ENCODE measurements around the gene PIM1. TPM values are rescaled to one million over a fixed set of nuclear protein-coding genes. Genes with fewer than 3 reads are reported as not detected.
A peak's percentile ranks its signal among the peaks of the same experiment; 100 is the strongest.

The PIM1 gene
- total RNA-seq, 6 experiments from 2014 or later, result 5.1 to 45.2 (median 13.0) TPM

- Histone ChIP-seq H3K4me3 (no peak overlapping the region), H3K4me1 (peaks cover 0 to 32% (median 8%) of the 10 kb centered on the region in 4 donors), H3K27me3 (no peaks in the 10 kb centered on the region), H3K27ac (peak overlapping the region; percentile 43 to 81 (median 62)), H3K9me3 (no peaks in the 10 kb centered on the region), H3K36me3 (no peaks in the 10 kb centered on the region)
- 31% methylated on average over 5 of the region's 7 CpGs for WGBS (ENCODE audit: insufficient coverage, low coverage, low lambda C conversion rate, missing lambda C conversion rate)
- DNase-seq (peak in 1 of 3 donors; percentile 16), ATAC-seq (peak; percentile 24 to 66 (median 42))
- TF ChIP-seq, protein P1, sequence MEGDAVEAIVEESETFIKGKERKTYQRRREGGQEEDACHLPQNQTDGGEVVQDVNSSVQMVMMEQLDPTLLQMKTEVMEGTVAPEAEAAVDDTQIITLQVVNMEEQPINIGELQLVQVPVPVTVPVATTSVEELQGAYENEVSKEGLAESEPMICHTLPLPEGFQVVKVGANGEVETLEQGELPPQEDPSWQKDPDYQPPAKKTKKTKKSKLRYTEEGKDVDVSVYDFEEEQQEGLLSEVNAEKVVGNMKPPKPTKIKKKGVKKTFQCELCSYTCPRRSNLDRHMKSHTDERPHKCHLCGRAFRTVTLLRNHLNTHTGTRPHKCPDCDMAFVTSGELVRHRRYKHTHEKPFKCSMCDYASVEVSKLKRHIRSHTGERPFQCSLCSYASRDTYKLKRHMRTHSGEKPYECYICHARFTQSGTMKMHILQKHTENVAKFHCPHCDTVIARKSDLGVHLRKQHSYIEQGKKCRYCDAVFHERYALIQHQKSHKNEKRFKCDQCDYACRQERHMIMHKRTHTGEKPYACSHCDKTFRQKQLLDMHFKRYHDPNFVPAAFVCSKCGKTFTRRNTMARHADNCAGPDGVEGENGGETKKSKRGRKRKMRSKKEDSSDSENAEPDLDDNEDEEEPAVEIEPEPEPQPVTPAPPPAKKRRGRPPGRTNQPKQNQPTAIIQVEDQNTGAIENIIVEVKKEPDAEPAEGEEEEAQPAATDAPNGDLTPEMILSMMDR (IDR thresholded peaks at IDR 0.05), result no peak
- intact Hi-C loops (cut with DNase I), result no loop called here
These were observed 23.2 kb upstream of the PIM1 start for GRCh38 chr6:37146735-37147157.

DNA sequence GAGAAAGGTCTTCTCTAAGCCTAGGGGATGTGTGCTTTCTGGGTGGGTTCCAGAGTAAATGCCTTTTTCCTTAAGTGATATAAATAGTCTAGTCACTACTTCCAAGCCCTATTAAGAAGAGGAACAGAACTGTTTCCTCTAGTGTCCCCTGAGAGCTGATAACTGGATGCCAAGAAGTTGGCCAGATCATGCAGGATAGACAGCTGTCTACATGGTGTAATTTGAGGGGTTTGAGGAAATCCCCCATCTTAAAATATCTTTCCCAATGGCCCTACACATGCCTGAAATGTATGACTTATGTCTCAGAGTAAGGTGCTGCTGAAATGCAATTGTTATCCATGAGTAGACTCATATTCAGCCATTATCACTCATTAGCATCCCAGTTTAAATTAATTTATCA is 20.2 kb upstream of the PIM1 start:
- Histone ChIP-seq H3K9me3 (no peaks in the 10 kb centered on the region), H3K36me3 (no peaks in the 10 kb centered on the region), H3K27me3 (no peaks in the 10 kb centered on the region), H3K4me3 (no peak overlapping the region), H3K4me1 (peaks cover 0 to 30% (median 7%) of the 10 kb centered on the region in 4 donors), H3K27ac (no peak overlapping the region)
- DNase-seq (no peak), ATAC-seq (no peak)
- intact Hi-C loops (cut with DNase I), result no loop called here
- TF ChIP-seq, protein P1 (IDR thresholded peaks at IDR 0.05), result no peak
- TF ChIP-seq POLR2A (IDR thresholded peaks at IDR 0.05), result no peak

DNA sequence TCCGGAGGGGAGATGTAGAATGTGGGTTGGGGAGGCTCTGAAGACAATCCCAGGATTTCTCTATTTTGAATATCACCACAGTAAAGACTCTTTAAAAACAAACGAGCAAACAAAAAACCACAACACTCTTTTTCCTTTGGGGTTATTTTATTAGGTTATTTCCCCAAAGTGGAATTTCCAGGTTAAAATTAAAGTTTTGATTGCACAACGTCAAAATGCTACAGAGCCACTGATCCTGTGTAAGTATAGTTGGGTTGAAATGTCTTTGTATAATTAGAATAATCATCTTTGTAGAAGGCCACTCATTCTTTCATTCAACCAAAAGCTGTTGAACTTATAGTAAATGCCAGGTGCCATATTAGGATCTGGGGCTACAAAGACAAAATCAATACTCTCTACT is 19.6 kb upstream of the PIM1 start:
- TF ChIP-seq, protein P1 (IDR thresholded peaks at IDR 0.05), result no peak
- TF ChIP-seq POLR2A (IDR thresholded peaks at IDR 0.05), result no peak
- no peak overlapping the region for H3K27ac ChIP-seq
- H3K27me3 ChIP-seq, result no peaks in the 10 kb centered on the region
- WGBS (ENCODE audit: insufficient coverage, low coverage, low lambda C conversion rate, missing lambda C conversion rate), result 23% methylated on average over 3 of the region's 3 CpGs
- intact Hi-C loops (cut with DNase I), result no loop called here
- no peaks in the 10 kb centered on the region for H3K9me3 ChIP-seq
- ATAC-seq (no peak), DNase-seq (no peak)
- H3K36me3 ChIP-seq, result no peaks in the 10 kb centered on the region
- H3K4me3 ChIP-seq, result no peak overlapping the region
- H3K4me1 ChIP-seq, result peaks cover 0 to 26% (median 5%) of the 10 kb centered on the region in 4 donors

GRCh38 chr6:37155394-37156312 is 14.3 kb upstream of the PIM1 start:
- ATAC-seq (peak; percentile 75 to 82 (median 80)), DNase-seq (peak in 1 of 3 donors; percentile 46)
- Histone ChIP-seq H3K4me1 (peaks cover 0 to 6% (median 4%) of the 10 kb centered on the region in 4 donors), H3K27me3 (no peaks in the 10 kb centered on the region), H3K36me3 (no peaks in the 10 kb centered on the region), H3K27ac (peak overlapping the region in 2 of 3 donors; percentile 26 to 36), H3K4me3 (no peak overlapping the region), H3K9me3 (no peaks in the 10 kb centered on the region)
- intact Hi-C loops (cut with DNase I), result no loop called here
- no peak for TF ChIP-seq POLR2A (IDR thresholded peaks at IDR 0.05)
- TF ChIP-seq, protein P1 (IDR thresholded peaks at IDR 0.05), result no peak
- WGBS (ENCODE audit: insufficient coverage, low coverage, low lambda C conversion rate, missing lambda C conversion rate), result 34% methylated on average over 10 of the region's 11 CpGs

Data from right lobe of liver (tissue), 6 donors.